Gastrocnemius medialis (tissue), 4 donors: ENCODE results near the gene PLG. TPM values are rescaled to one million over a fixed set of nuclear protein-coding genes. Genes with fewer than 3 reads are reported as not detected.
"Not testable (repeated sequence)": the region's sequence is repeated elsewhere in the genome, so short reads cannot be mapped to it uniquely, and the experiment has no call there.

Experiments
- ATAC-seq, 2 donors: fragments of 150-250 bp; one replicate each; pipeline ENCODE4 v1.9.1; 2016
- DNase-seq, 2 donors: peaks; one replicate each; pipeline ENCODE4 v3.0.0-alpha.2; 2019
- H3K27ac ChIP-seq, 4 donors: fragments of 200-600 bp; sonication (generic); 1 replicate in 1 of 4; 2 replicates in 3 of 4; pipeline ENCODE4 v1.5.1; 2016 to 2018; ENCODE audit warnings: mild to moderate bottlenecking in 2 of 4, moderate library complexity in 1 of 4
- H3K27me3 ChIP-seq, 3 donors: fragments of 200-600 bp; sonication (generic) in 2 of 3; 1 replicate in 1 of 3; 2 replicates in 2 of 3; pipeline versions ENCODE4 v1.5.1 to v1.6.0; 2016 to 2019; ENCODE audit warnings: mild to moderate bottlenecking in 1 of 3, moderate library complexity in 1 of 3
- H3K36me3 ChIP-seq, 2 donors: fragments of 200-600 bp; sonication (generic) in 1 of 2; one replicate each; pipeline ENCODE4 v1.5.1; 2017 to 2018
- H3K4me1 ChIP-seq, 2 donors: fragments of 200-600 bp; sonication (generic) in 1 of 2; one replicate each; pipeline ENCODE4 v1.5.1; 2016 to 2017; ENCODE audit warnings: mild to moderate bottlenecking in 2 of 2
- H3K4me3 ChIP-seq, 4 donors: fragments of 200-600 bp; sonication (generic) in 3 of 4; 1 replicate in 1 of 4; 2 replicates in 3 of 4; pipeline ENCODE4 v1.5.1; 2016 to 2019; ENCODE audit warnings: mild to moderate bottlenecking in 2 of 4
- H3K9me3 ChIP-seq, 3 donors: fragments of 200-600 bp; sonication (generic) in 2 of 3; 1 replicate in 1 of 3; 2 replicates in 2 of 3; pipeline ENCODE4 v1.5.1; 2016 to 2019
- POLR2A ChIP-seq, 2 donors: fragments of 450-650 bp; IDR thresholded peaks; one replicate each; pipeline ENCODE4 v1.6.1; 2017; ENCODE audit warnings: antibody characterized with exemption in 2 of 2, mild to moderate bottlenecking in 2 of 2, moderate library complexity in 2 of 2
- in situ Hi-C, 4 donors: fragments of 200-750 bp; cut with MboI; loops; one replicate each; pipeline versions ENCODE4 v1.15.0 to v1.8.0; 2017; ENCODE audit warnings: low sequenced_read_pairs in 4 of 4
- intact Hi-C: fragments of 100-400 bp; cut with DNase I; formaldehyde crosslinking; loops from one replicate; pipeline ENCODE4 v1.15.1; 2023; ENCODE audit warnings: low total_unique reads
- total RNA-seq, 4 donors: library from RNA; depleted of rRNA; stranded (reverse); fragments of >200 nt; gene quantifications; one replicate each; pipeline versions ENCODE4 v1.1.0 to v1.2.3, GENCODE V29; 2016
- TF ChIP-seq, protein P1 (sequence below), 5 experiments: fragments of 450-650 bp in 3 of 5; fragments of 200-600 bp in 2 of 5; sonication (generic) in 2 of 5; IDR thresholded peaks in 4 of 5; conservative IDR thresholded peaks in 1 of 5; 1 replicate in 4 of 5; 2 replicates in 1 of 5; pipeline ENCODE4 v1.5.1; 2016 to 2019; ENCODE audit warnings: antibody characterized with exemption in 5 of 5, mild to moderate bottlenecking in 3 of 5, moderate library complexity in 3 of 5

PLG gene
- total RNA-seq, 4 donors from 2014 or later, result 1.1 to 2.4 TPM; not detected in 2

DNA sequence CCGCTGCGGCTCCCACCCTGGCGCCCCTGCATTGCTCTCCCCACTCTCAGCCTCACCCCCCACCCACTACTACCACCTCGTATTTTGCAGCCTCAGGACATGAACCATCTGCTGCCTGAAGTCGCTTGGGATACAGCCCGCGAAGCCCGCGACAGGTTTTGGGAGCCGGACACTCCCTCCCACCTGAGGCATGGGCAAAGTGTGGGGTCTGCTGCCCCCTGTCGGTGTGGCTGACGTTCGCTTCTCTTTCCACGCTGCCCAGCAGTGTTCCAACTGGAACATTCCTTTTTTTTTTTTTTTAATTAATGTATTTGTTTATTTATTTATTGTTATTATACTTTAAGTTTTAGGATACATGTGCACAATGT lies 22.7 kb upstream of the PLG start:
- in situ Hi-C loops (no loop called here), intact Hi-C loops (no loop called here)
- Histone ChIP-seq H3K9me3 (no peaks in the 10 kb centered on the region), H3K27me3 (no peaks in the 10 kb centered on the region), H3K36me3 (no peaks in the 10 kb centered on the region), H3K4me3 (no peak overlapping the region), H3K27ac (no peak overlapping the region), H3K4me1 (no peaks in the 10 kb centered on the region)
- ATAC-seq, result no peak
- TF ChIP-seq, protein P1, sequence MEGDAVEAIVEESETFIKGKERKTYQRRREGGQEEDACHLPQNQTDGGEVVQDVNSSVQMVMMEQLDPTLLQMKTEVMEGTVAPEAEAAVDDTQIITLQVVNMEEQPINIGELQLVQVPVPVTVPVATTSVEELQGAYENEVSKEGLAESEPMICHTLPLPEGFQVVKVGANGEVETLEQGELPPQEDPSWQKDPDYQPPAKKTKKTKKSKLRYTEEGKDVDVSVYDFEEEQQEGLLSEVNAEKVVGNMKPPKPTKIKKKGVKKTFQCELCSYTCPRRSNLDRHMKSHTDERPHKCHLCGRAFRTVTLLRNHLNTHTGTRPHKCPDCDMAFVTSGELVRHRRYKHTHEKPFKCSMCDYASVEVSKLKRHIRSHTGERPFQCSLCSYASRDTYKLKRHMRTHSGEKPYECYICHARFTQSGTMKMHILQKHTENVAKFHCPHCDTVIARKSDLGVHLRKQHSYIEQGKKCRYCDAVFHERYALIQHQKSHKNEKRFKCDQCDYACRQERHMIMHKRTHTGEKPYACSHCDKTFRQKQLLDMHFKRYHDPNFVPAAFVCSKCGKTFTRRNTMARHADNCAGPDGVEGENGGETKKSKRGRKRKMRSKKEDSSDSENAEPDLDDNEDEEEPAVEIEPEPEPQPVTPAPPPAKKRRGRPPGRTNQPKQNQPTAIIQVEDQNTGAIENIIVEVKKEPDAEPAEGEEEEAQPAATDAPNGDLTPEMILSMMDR (IDR thresholded peaks at IDR 0.05 in 4 of 5, conservative IDR thresholded peaks at IDR 0.05 in 1 of 5), result no peak
- TF ChIP-seq POLR2A (IDR thresholded peaks at IDR 0.05), result no peak
- DNase-seq, result no peak

DNA sequence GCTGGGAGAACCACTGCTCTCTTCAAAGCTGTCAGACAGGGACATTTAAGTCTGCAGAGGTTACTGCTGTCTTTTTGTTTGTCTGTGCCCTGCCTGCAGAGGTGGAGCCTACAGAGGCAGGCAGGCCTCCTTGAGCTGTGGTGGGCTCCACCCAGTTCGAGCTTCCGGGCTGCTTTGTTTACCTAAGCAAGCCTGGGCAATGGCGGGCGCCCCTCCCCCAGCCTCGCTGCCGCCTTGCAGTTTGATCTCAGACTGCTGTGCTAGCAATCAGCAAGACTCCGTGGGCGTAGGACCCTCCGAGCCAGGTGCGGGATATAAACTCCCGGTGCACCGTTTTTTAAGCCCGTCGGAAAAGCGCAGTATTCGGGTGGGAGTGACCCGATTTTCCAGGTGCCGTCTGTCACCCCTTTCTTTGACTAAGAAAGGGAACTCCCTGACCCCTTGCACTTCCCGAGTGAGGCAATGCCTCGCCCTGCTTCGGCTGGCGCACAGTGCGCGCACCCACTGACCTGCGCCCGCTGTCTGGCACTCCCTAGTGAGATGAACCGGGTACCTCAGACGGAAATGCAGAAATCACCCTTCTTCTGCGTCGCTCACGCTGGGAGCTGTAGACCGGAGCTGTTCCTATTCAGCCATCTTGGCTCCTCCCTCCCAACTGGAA lies 16.8 kb upstream of the PLG start:
- H3K27ac ChIP-seq, H3K27me3 ChIP-seq, DNase-seq, H3K4me3 ChIP-seq, in situ Hi-C loops, ATAC-seq, intact Hi-C loops, H3K4me1 ChIP-seq, H3K36me3 ChIP-seq, H3K9me3 ChIP-seq: not testable (repeated sequence)

DNA sequence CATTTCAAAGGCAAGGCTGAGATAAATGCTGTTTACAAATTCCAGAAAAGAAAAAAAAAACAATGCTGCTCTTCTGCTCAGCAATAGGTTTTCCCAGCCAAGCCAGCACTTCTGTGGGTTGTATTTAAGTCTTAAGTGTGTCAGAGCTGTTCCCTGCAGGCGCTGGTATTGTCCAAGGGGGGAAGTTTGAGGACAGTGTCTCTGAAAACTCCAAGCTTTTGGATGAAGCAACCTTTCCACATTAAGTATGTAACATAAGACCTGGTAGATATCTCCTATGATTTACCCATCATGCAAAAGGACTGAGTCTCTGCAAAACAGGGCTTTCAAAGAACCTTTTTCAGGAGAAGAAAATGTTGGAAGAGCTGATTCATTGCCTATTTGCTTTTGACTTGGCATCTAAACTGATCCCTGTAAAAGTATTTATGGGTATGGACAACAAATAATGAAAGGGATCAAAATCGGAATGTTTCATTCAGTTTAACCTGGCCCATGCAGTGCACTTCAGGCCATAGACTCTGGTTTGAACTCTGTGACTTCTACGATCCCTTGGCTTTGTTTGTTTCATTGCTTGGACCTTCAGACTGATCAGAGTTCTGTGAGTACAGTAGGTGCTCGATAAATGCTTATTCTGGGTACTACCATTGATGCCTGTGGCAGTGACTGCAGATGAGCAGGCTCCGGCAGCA lies 16.1 kb upstream of the PLG start:
- in situ Hi-C loops, result no loop called here
- TF ChIP-seq, protein P1 (IDR thresholded peaks at IDR 0.05 in 4 of 5, conservative IDR thresholded peaks at IDR 0.05 in 1 of 5), result no peak
- TF ChIP-seq POLR2A (IDR thresholded peaks at IDR 0.05), result no peak
- H3K36me3 ChIP-seq, result no peaks in the 10 kb centered on the region
- DNase-seq (no peak), ATAC-seq (no peak)
- no peaks in the 10 kb centered on the region for H3K9me3 ChIP-seq
- no peaks in the 10 kb centered on the region for H3K27me3 ChIP-seq
- H3K4me3 ChIP-seq, result no peak overlapping the region
- no peaks in the 10 kb centered on the region for H3K4me1 ChIP-seq
- intact Hi-C loops, result no loop called here
- H3K27ac ChIP-seq, result no peak overlapping the region

DNA sequence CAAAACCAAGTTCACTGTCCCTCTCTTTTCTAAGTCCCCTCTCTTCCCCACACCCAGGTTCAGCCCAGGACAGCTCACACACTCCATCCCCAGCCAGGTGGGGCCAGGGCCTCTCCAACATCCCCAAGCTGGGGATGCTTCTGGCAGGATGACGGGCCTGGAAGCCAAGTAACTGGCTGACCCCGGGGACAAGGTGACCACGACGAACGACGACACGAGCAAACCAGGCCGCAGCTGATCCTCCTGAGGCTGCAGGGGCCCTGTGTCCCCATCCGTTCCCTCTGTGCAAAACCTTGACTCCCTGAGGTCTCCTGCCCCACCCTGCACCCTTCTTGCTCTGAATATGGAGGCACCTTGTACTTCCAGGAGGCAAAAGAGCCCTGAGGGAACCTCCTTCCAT lies 11.6 kb upstream of the PLG start:
- H3K4me1 ChIP-seq, result no peaks in the 10 kb centered on the region
- no peak for DNase-seq
- H3K27ac ChIP-seq, result no peak overlapping the region
- intact Hi-C loops, result no loop called here
- in situ Hi-C loops, result no loop called here
- TF ChIP-seq, protein P1 (IDR thresholded peaks at IDR 0.05 in 4 of 5, conservative IDR thresholded peaks at IDR 0.05 in 1 of 5), result no peak
- no peak for TF ChIP-seq POLR2A (IDR thresholded peaks at IDR 0.05)
- ATAC-seq, result no peak
- H3K36me3 ChIP-seq, result no peaks in the 10 kb centered on the region
- no peaks in the 10 kb centered on the region for H3K27me3 ChIP-seq
- H3K9me3 ChIP-seq, result no peaks in the 10 kb centered on the region
- no peak overlapping the region for H3K4me3 ChIP-seq

DNA sequence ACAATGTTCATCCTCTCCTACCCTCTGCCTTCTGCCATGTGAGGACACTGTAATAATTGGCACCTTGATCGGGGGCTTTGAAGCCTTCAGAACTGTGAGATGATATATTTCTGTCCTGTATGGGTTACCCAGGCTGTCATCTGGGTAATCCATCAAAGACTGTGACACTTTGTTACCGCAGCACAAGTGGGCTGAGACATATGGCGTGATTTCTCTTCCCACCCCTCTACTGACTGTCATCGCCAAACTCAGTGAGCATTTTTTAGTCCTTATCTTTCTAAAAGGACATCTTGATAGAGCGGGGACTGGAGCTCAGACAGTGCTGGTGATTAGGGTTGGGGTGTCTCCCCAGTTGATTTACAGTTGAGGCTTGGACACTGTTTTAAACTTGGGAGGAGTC lies 10.4 kb upstream of the PLG start:
- no peaks in the 10 kb centered on the region for H3K4me1 ChIP-seq
- no peak for DNase-seq
- no peaks in the 10 kb centered on the region for H3K27me3 ChIP-seq
- H3K27ac ChIP-seq, result no peak overlapping the region
- H3K9me3 ChIP-seq, result no peaks in the 10 kb centered on the region
- intact Hi-C loops, result no loop called here
- H3K36me3 ChIP-seq, result no peaks in the 10 kb centered on the region
- in situ Hi-C loops, result no loop called here
- ATAC-seq, result no peak
- H3K4me3 ChIP-seq, result no peak overlapping the region
- TF ChIP-seq, protein P1 (IDR thresholded peaks at IDR 0.05 in 4 of 5, conservative IDR thresholded peaks at IDR 0.05 in 1 of 5), result no peak
- TF ChIP-seq POLR2A (IDR thresholded peaks at IDR 0.05), result no peak
